Raji (cell line): Measurements from ENCODE around the gene GRIN1.

Experiments used
- POLR2A ChIP-seq: IDR thresholded peaks from 2 replicates; pipeline ENCODE4 v1.6.1; 2011; ENCODE audit warnings: low read depth, low read length, control low read depth; ENCODE audit not compliant: insufficient read depth

The GRIN1 gene

DNA sequence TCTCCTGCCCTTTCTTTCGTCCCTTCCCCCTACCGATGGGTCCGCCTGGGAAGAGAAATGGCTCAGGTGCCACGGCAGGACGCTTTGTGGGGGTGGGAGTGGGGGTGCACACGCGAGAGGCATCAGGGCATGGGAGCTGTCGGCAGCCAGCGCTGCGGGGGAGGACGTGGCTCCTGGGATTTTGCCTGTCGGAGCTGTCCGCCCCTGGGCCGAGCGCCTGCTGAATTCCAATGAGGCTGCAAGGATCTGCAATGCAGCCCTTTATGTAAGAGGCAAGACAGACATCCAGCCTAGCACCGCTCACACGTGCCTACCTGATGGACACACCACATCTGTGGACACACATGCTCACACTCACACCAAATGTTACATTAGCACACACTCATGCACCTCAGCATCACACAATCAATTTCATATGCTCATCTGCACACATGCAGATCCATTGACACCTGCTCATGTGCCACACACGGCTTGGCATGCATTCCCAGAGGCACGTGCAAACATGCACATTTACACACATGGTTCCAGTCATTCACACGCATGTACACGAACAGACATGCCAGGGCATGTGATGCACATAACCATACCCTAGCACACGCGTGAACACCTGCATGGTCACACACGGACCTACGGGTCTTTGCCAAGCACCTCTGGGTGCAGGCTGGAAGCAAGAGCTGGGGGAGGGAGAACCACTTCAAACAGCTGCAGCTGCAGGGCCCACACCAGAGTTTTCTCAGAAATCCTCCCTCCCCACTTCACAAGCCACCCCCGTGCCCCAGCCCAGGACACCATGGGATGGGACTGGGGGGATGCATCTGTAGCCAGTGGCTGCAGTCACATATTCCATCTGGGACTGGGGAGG lies 1.4 kb downstream of the GRIN1 start:
- no peak for TF ChIP-seq POLR2A

DNA sequence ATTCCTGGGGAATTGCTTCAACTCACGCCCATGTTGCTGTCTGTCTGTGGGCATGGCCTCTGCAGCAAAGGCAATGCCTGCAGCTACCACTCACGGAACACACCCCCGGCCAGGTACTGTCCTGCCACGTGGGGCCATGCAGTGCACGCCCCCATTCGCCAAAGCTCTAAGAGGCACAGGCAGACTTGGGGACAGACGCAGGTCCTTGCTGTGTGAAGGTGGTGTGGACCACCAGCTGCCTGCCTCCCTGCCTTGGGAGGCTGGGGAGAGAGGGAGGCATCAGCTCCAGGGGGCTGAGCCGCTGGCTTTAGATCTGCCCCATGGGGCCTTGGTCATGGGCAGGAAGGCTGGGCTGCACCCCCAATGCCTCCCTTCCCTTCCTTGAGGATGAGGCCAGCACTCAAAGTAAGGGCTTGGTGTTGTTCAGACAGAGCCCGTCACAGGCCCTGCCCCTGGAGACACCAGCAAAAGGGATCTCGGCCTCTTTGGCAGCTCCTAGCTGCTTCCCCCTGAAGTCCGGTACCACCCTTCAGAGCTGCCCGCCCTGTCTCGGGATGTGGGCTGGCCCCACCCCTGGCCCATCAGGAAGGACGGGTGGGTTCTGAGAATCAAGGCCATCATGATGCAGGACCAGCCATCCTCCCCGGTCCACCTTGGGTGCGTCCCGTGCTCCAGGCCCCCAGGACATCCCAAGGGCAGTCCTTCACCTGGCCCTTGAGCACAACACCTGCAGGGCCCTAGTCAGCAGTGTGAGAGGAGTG lies 2.3 kb downstream of the GRIN1 start:
- TF ChIP-seq POLR2A: no peak

DNA sequence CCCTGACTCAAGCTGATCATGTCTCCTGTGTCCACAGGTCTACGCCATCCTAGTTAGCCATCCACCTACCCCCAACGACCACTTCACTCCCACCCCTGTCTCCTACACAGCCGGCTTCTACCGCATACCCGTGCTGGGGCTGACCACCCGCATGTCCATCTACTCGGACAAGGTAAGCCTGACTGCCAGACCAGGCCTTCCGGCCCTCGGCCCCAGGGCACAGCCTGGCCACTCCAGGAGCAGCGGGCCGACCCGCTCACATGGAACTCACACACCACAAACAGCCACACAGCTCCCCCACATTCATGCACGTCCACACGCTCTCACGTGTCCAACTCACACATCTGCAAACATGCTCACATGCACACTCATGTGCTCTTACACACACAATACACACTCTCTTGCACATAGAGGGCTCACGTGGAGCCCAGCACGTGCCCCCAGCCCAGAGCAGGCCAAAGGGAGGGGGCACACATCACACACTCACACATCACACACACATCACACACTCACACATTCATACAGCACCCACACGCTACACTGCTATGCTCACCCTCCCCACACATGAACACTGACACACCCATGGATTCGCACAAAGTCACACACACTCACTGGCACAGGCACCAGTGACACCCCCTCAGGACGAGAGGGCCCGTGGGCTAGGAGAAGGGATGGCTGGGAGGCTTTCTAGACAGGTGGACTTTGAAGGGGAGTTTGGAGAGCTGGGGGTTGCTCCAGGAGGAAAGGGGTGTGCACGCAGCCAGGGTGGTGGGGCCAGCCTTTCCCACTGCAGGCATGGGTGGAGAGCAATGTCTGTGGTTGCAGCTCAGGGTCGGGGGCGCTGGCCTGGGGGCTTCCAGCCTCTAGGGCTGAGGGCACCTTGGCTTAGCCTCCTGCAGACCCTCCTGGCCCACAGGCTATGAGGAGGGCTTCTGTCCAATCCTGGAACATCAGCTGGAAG lies 3.3 kb downstream of the GRIN1 start:
- TF ChIP-seq POLR2A: no peak

DNA sequence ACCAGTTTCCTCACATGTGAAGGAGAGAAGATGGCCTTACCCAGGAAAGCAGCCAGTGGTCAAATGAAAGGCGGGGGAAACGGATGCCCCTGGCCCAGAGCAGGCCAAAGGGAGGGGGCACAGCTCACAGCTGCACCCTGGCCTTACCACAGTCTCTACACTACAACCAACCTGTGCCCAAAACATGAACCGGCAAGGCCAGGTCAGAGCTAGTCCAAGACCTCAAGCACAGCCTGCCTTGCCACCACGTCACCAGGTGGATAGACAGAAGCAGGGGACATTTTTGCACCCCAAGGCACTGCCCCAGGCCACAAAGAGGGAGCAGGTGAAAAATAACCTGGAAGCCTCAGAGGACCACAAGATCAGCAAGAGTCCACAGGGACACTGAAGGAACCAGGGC lies 4.5 kb downstream of the GRIN1 start:
- no peak for TF ChIP-seq POLR2A

DNA sequence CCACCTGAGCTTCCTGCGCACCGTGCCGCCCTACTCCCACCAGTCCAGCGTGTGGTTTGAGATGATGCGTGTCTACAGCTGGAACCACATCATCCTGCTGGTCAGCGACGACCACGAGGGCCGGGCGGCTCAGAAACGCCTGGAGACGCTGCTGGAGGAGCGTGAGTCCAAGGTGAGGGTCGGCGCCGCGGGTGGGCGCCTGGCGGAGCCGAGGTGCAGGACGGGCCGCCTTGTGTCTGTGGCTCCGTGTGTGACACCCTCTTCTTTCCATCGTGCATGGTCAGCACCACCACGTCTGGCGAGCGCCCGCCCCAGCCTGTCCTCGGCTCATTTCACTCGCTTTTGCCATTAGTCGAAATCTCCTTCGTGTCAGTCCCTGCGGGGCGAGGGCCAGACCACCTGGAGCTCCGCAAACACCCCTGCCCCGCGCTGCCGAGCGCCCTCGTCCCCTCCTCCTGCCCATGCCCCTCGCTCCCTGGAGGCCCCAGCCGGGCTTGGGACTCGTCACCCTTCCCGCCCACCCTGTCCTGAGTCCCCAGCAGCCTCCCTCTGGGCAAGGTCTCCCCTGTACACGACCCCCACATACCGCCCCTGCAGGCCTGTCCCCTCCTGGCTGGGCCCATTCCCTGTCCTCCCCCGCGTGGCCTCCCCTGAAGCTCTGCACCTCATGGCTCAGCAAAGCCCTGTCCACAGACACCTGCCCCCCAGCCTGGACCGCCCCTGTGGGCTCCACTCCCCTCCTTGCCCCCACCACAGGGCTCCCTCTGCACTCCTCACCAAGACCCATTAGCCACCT lies 7.0 kb downstream of the GRIN1 start:
- TF ChIP-seq POLR2A: no peak

DNA sequence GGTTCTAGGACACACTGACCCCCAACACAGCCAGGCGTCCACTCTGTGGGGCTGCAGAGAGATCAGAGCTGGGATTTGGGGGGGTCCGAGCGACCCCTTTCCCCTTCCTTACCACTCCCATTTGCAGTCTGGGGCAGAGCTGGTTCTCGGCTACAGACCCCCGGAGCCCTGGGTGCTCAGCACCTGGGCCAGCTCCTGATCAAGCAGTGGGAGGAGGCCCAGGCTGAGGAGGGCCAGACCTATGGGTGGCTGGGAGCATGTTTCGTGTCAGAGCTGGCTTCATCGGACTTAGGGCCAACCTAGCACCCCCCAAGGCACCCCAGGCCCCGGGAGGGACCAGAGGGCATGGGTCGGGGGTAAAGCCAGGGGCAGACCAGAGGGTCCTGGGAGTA lies 7.6 kb downstream of the GRIN1 start:
- TF ChIP-seq POLR2A: no peak

DNA sequence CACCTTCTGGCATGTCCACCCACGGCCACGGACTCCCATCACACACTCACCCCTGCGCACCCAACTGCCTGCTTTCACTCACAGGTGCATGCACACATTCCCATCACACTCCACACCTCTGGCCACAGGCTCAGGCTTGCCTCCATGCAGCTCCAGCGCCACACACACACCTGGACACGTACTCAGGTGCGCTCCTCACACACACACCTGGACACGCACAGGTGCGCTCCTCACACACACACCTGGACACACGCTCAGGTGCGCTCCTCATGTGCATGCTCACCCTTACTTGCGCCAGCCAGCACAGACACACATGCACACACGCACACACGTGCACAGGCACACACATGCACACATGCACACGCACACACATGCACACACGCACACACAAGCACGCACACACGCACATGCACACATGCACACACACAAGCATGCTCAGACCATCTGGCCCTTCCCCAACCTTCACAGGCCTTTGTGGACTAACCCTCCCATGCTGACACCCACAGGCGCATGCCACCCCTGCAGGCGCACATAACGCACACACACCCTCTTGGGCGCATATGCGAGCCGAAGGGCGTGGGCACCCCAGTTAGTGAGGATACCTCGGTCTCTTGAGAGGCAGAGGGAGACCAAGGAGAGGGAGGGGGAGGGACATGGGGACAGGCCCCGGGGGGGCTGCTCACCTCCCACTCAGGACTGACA lies 8.3 kb downstream of the GRIN1 start:
- TF ChIP-seq POLR2A: no peak

DNA sequence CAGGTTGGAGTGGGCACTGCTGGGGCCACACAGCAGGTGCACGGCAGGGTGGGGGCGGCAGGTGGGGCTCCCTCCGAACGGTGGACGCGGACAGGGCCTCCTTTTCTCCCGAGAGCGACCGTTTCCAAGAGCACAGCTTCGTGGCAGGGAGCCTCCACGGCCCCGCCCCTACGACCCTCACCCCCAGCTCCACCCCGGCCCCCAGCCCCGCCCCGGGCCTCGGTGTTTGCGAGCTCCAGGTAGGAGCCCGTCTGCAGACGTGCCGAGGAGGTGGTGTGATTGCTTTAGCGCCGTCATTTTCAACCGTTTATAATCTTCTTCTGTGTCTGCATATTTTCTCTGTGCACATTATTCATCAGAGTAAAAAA lies 8.8 kb downstream of the GRIN1 start:
- no peak for TF ChIP-seq POLR2A

DNA sequence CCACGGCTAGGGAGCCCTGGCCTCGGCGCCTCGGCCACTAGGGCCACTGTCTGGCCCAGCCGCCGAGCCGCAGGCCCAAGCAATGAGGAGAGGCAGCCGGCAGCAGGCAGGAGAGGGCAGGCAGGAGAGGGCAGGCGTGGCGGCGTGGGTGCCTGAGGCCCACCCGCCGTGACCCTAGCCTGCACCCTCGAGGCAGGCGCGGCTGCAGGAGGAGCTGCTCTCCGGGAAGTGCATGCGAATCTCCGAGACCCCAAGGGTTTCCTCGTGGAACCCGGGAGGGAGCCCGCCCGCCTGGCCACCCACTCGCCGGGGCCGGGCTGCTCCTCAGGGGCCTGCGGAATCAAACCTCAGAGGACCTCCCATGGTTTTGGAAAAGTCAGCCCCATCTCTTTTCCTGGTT lies 9.3 kb downstream of the GRIN1 start:
- no peak for TF ChIP-seq POLR2A

DNA sequence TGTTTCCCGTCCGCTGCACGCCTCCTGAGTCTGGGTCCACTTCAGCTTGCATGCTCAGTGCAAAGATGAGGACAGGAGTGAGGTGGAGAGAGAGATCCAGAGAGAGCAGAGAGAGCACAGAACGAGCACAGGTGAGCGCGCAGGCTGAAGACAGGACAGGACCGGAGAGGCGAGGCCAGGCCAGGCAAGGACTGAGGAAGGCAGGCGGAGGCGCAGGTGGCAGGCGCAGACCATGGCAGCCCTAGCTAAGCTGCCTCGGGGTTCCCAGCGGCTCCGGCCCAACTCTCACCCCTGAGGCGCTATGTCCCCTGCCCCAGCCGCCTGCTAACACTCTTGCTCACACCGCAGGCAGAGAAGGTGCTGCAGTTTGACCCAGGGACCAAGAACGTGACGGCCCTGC lies 9.7 kb downstream of the GRIN1 start:
- no peak for TF ChIP-seq POLR2A

DNA sequence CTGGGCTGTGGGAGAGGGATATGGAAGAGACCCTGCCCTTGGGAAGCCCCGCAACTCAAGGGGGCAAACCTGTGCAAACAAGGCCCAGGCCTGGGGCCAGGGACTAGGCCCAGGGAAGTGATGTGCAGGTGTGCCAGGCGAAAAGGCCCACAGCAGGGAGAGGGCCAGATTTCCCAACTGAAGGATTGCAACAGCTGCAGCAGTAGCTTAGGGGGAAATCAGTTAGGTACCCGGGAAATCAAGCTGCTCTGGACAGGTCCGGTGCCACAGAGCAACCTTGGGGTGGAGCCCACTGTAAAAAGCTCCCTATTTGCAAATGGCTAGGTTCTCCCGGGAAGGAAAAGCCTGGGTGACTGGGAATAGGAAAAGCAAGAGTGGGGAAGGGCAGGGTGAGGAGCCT lies 10.4 kb downstream of the GRIN1 start:
- TF ChIP-seq POLR2A: no peak

DNA sequence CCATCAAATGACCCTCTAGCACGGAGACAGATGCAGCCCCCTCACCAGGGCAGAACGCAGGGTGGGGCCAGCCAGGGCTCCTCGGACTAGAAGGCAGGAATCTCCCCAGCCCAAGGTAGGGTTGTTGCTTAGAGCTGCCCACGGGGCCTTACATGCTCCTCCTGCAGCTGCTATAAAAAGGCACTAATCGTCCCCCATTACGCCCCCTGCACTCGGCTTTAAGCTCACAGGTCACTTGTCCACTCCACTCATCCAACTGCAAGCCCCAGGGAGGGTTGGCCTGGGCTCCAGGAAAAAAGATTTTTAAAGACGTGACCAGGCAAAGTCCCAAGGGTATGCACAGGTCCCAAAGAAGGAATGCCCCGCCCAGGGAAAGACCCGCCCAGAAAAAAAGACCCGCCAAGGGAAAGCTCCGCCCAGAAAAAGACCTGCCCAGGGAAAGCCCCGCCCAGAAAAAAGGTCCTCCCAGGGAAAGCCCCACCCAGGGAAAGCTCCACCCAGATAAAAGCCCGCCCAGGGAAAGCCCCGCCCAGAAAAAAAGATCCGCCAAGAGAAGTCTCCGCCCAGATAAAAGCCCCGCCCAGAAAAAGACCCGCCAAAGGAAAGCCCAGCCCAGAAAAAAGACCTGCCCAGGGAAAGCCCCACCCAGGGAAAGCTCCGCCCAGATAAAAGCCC lies 11.1 kb downstream of the GRIN1 start:
- TF ChIP-seq POLR2A: no peak

DNA sequence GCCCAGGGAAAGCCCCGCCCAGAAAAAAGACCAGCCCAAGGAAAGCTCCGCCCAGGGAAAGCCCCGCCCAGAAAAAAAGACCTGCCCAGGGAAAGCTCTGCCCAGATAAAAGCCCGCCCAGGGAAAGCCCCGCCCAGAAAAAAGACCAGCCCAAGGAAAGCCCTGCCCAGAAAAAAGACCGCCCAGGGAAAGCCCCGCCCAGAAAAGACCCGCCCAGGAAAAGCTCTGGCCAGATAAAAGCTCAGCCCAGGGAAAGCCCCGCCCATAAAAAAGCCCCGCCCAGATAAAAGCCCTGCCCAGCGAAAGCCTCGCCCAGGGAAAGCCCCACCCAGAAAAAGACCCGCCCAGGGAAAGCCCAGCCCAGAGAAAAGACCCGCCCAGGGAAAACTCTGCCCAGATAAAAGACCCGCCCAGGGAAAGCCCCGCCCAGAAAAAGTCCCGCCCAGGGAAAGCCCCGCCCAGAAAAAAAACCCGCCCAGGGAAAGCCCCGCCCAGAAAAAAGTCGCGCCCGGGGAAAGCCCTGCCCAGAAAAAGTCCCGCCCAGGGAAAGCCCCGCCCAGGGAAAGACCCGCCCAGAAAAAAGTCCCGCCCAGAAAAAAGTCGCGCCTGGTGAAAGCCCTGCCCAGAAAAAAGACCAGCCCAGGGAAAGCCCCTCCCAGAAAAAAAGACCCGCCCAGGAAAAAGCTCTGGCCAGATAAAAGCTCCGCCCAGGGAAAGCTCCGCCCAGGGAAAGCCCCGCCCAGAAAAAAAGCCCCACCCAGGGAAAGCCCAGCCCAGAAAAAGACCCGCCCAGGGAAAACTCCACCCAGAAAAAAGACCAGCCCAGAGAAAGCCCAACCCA lies 11.9 kb downstream of the GRIN1 start:
- no peak for TF ChIP-seq POLR2A

DNA sequence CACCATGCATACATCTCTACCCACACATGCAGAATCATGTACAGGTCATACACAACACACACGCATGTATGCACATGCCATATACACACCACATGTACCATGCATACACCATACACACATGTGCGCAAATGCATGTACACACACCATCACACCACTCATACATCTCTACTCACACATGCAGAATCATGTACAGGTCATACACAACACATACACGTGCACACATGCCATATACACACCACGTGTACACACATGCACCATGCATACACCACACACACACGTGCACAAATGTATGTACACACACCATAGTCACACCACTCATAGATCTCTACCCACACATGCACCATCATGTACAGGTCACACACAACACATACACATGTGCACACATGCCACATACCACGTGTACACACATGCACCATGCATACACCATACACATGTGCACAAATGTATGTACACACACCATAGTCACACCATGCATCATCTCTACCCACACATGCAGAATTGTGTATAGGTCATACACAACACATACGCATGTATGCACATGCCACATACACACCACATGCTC lies 14.0 kb downstream of the GRIN1 start:
- TF ChIP-seq POLR2A: peak; percentile 29; the same call in 1 of the 2 replicates
